Tibial nerve (tissue), 4 donors: ENCODE measurements around the gene DBX1. TPM values are rescaled to one million over a fixed set of nuclear protein-coding genes. Genes with fewer than 3 reads are reported as not detected.
A peak's percentile ranks its signal among the peaks of the same experiment; 100 is the strongest.

Experiments used
- DNase-seq, 2 donors: peaks; one replicate each; pipeline ENCODE4 v3.0.0-alpha.2; 2019; ENCODE audit warnings: low spot score in 2 of 2
- H3K27ac ChIP-seq, 4 donors: fragments of 200-600 bp; sonication (generic) in 3 of 4; one replicate each; pipeline ENCODE4 v1.5.1; 2017 to 2019; ENCODE audit warnings: mild to moderate bottlenecking in 1 of 4
- H3K27me3 ChIP-seq, 2 donors: fragments of 200-600 bp; sonication (generic) in 1 of 2; one replicate each; pipeline versions ENCODE4 v1.5.1 to v1.6.0; 2017 to 2019
- H3K36me3 ChIP-seq, 3 donors: fragments of 200-600 bp; sonication (generic); one replicate each; pipeline ENCODE4 v1.5.1; 2018 to 2019
- H3K4me1 ChIP-seq, 4 donors: fragments of 200-600 bp; sonication (generic) in 3 of 4; one replicate each; pipeline ENCODE4 v1.5.1; 2017 to 2019
- H3K4me3 ChIP-seq, 4 donors: fragments of 200-600 bp; sonication (generic) in 3 of 4; one replicate each; pipeline ENCODE4 v1.5.1; 2017 to 2019; ENCODE audit warnings: mild to moderate bottlenecking in 1 of 4, moderate library complexity in 1 of 4
- H3K9me3 ChIP-seq, 4 donors: fragments of 200-600 bp; sonication (generic) in 3 of 4; one replicate each; pipeline ENCODE4 v1.5.1; 2017 to 2019
- EP300 ChIP-seq, 2 donors: sonication (generic); formaldehyde crosslinking; IDR thresholded peaks; one replicate each; pipeline ENCODE4 v1.6.1; 2017; ENCODE audit warnings: antibody characterized with exemption in 2 of 2, mild to moderate bottlenecking in 1 of 2
- POLR2A ChIP-seq, 2 donors: fragments of 450-650 bp; IDR thresholded peaks; one replicate each; pipeline ENCODE4 v1.6.1; 2017; ENCODE audit warnings: antibody characterized with exemption in 2 of 2, mild to moderate bottlenecking in 2 of 2, moderate library complexity in 2 of 2
- WGBS, 2 donors: methylation state at CpG; one replicate each; pipeline ENCODE4 v1.1.5; 2018; 5-methylcytosine and 5-hydroxymethylcytosine counted together
- total RNA-seq, 4 donors: library from RNA; depleted of rRNA; stranded (reverse); fragments of >200 nt; gene quantifications; one replicate each; pipeline ENCODE4 v1.1.0, GENCODE V29; 2016
- TF ChIP-seq, protein P1 (sequence below), 5 experiments: fragments of 200-600 bp in 3 of 5; fragments of 450-650 bp in 2 of 5; sonication (generic) in 3 of 5; IDR thresholded peaks; one replicate each; pipeline ENCODE4 v1.5.1; 2016 to 2019; ENCODE audit warnings: antibody characterized with exemption in 5 of 5, mild to moderate bottlenecking in 3 of 5, moderate library complexity in 2 of 5

DBX1 gene
- total RNA-seq, 4 donors from 2014 or later, result not detected

DNA sequence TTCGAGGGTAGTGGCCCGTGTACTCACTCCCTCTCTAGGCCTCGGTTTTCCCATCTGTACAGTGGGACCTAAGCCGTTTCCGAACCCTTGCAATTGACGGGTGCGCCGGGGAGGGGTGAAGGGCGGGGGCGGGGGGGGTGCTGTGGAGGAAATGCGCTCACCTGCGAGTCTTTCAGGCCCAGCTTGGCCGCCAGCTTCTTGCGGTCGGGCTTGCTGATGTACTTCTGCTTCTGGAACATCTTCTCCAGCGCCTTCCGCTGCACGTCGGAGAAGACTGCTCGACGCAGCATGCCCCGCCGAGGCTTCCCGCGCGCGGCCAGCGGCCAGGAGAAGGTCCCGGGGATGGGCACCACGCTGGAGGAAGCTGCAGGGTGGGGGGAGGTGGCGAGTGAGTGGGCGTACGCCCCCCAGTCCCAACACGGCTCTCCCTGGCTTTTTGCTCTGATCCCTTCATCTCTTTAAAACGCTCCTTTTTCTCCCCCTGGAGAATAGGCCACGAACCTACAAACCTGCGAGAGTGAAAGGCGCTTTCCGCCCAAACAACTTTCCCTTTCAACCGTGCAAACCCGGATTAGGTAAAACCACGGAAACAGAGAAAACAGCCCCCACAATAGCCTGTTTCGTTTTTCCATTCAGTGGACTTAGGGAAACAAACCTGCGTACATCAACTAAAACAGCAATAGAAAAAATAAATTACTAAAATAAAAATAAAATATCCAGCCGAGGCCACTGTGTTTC is 3.2 kb downstream of the DBX1 start:
- no peaks in the 10 kb centered on the region for H3K36me3 ChIP-seq
- peaks cover 4 to 93% of the 10 kb centered on the region in 2 donors for H3K27me3 ChIP-seq
- H3K4me3 ChIP-seq, result peak overlapping the region in 2 of 4 donors; percentile 19 to 22

DNA sequence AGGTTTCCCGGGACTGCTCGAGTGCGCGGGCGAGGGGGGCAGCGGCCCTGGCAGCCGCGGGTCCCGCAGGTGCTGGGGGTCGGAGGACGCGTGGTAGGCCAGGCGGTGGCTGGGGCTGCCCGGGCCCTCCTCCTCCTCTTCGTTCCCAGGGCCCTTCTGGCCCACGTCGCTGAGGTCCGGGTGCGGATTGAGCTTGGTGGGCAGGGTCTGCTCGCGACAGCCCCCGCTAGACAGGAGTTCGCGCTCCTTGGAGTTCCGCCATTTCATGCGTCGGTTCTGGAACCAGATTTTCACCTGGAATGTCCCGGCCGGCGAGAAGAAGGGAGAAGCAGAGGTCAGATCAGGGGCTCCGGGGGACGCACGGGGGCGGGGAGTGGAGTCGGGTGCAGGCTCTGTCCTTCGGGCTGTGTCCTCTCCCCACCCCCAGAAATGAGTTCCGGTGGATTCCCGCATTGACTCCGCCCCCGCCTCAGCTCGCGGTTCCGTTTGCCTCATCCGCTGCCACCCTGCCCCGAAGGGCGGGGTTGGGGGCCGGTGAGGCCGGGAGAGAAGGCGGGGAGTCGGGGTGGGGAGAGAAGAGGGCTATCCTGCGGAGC is 3.9 kb downstream of the DBX1 start:
- H3K4me1 ChIP-seq, result peaks cover 0 to 39% (median 12%) of the 10 kb centered on the region in 4 donors
- no peaks in the 10 kb centered on the region for H3K36me3 ChIP-seq
- peaks cover 0 to 6% (median 0%) of the 10 kb centered on the region in 4 donors for H3K9me3 ChIP-seq
- 3 to 4% methylated on average over 21 to 38 of the region's 51 CpGs for WGBS, 2 donors
- peaks cover 4 to 86% of the 10 kb centered on the region in 2 donors for H3K27me3 ChIP-seq
- H3K4me3 ChIP-seq, result peak overlapping the region in 2 of 4 donors; percentile 19 to 22
- DNase-seq, result no peak
- TF ChIP-seq, protein P1, sequence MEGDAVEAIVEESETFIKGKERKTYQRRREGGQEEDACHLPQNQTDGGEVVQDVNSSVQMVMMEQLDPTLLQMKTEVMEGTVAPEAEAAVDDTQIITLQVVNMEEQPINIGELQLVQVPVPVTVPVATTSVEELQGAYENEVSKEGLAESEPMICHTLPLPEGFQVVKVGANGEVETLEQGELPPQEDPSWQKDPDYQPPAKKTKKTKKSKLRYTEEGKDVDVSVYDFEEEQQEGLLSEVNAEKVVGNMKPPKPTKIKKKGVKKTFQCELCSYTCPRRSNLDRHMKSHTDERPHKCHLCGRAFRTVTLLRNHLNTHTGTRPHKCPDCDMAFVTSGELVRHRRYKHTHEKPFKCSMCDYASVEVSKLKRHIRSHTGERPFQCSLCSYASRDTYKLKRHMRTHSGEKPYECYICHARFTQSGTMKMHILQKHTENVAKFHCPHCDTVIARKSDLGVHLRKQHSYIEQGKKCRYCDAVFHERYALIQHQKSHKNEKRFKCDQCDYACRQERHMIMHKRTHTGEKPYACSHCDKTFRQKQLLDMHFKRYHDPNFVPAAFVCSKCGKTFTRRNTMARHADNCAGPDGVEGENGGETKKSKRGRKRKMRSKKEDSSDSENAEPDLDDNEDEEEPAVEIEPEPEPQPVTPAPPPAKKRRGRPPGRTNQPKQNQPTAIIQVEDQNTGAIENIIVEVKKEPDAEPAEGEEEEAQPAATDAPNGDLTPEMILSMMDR (IDR thresholded peaks at IDR 0.05), result no peak
- no peak for TF ChIP-seq EP300 (IDR thresholded peaks at IDR 0.05)
- TF ChIP-seq POLR2A (IDR thresholded peaks at IDR 0.05), result no peak
- no peak overlapping the region for H3K27ac ChIP-seq

More for the DNA sequence above, 3.2 kb downstream of the DBX1 start:
- 3 to 4% methylated on average over 30 to 42 of the region's 45 CpGs for WGBS, 2 donors
- TF ChIP-seq, protein P1 (IDR thresholded peaks at IDR 0.05), result no peak
- TF ChIP-seq POLR2A (IDR thresholded peaks at IDR 0.05), result no peak
- Histone ChIP-seq H3K9me3 (peaks cover 0 to 6% (median 0%) of the 10 kb centered on the region in 4 donors), H3K27ac (no peak overlapping the region), H3K4me1 (peaks cover 0 to 44% (median 14%) of the 10 kb centered on the region in 4 donors)
- DNase-seq, result no peak

DNA sequence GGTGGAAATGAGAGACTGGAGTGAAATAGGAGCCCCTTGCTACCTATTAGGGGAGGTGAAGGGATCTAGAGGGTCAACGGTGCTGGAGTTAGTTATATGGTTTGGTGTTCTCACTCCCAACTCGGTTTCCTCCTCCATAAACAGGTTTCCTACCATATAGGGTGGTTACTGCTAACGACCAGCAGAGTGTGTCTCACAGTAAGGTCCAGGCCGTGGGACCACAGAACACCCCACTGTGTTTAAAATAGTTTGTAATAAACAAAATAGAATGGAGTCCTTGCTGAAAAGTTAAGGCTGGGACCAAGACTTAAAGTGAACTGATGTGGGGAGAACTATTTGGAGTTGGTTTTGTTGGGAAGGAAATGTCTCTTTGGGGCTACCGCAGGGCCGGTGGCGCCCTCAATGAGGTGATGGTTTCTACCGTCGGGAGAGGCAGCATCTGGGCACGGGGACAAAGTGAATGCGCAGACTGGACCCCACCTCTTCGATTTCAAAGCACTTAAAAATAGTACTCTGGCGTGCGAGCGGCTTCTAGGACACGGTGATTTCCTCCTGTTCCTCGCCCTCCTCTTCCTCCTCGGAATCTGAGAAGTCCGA is 4.5 kb downstream of the DBX1 start:
- no peak for TF ChIP-seq POLR2A (IDR thresholded peaks at IDR 0.05)
- TF ChIP-seq EP300 (IDR thresholded peaks at IDR 0.05), result no peak
- TF ChIP-seq, protein P1 (IDR thresholded peaks at IDR 0.05), result no peak
- WGBS, 2 donors, result 5 to 6% methylated on average over 19 of the region's 19 CpGs
- peaks cover 0 to 6% (median 0%) of the 10 kb centered on the region in 4 donors for H3K9me3 ChIP-seq
- no peaks in the 10 kb centered on the region for H3K36me3 ChIP-seq
- peaks cover 0 to 33% (median 12%) of the 10 kb centered on the region in 4 donors for H3K4me1 ChIP-seq
- peak overlapping the region in 1 of 4 donors; percentile 22 for H3K4me3 ChIP-seq
- peaks cover 4 to 80% of the 10 kb centered on the region in 2 donors for H3K27me3 ChIP-seq
- H3K27ac ChIP-seq, result no peak overlapping the region
- no peak for DNase-seq

DNA sequence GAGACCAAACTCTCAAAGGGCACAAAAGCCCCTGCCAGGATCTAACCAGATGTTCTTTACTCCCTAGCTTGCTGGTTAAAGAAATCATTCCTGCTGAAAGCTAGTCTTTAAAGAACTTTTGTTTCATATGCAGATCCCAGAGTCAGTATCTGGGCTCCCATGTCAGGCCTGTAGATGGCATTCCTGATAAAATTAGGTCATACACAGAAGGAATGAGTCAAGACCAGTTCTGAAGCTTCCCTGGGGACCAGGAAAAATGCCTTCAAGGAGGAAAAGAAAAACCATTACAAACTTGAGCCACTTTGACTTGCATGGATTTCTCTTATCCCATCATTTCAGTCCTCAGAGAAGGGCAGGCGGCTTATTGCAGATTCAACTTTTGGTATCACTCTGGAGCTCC is 5.9 kb downstream of the DBX1 start:
- H3K4me1 ChIP-seq, result peaks cover 0 to 25% (median 12%) of the 10 kb centered on the region in 4 donors
- no peak for DNase-seq
- H3K4me3 ChIP-seq, result no peak overlapping the region
- peaks cover 0 to 6% (median 0%) of the 10 kb centered on the region in 4 donors for H3K9me3 ChIP-seq
- peaks cover 2 to 66% of the 10 kb centered on the region in 2 donors for H3K27me3 ChIP-seq
- H3K36me3 ChIP-seq, result no peaks in the 10 kb centered on the region
- H3K27ac ChIP-seq, result no peak overlapping the region
- TF ChIP-seq EP300 (IDR thresholded peaks at IDR 0.05), result no peak
- TF ChIP-seq, protein P1 (IDR thresholded peaks at IDR 0.05), result no peak
- no peak for TF ChIP-seq POLR2A (IDR thresholded peaks at IDR 0.05)
- WGBS, 2 donors, result 100% methylated on average over 1 of the region's 1 CpG

DNA sequence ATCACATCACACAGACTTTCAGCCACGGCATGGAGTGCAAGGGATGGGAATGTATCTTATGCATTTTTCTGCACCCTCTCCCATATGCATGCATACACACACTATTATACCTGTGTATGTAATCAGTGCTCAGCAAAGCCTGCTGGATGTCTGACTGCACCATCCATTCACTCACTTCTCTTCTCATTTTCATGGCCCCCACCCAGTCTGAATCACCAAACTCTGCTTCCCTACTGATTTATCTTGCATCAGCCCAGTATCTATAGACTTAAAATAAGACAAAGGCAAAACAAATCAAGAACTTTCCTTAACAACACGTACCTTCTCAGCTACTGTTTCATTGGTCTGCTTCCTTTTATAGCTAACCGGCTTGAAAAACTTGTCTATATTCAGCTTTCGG is 21.6 kb downstream of the DBX1 start:
- no peaks in the 10 kb centered on the region for H3K4me1 ChIP-seq
- no peaks in the 10 kb centered on the region for H3K36me3 ChIP-seq
- H3K27ac ChIP-seq, result no peak overlapping the region
- H3K4me3 ChIP-seq, result no peak overlapping the region
- DNase-seq, result no peak
- TF ChIP-seq POLR2A (IDR thresholded peaks at IDR 0.05) (no peak), EP300 (IDR thresholded peaks at IDR 0.05) (no peak)
- TF ChIP-seq, protein P1 (IDR thresholded peaks at IDR 0.05), result no peak
- peaks cover 0 to 12% of the 10 kb centered on the region in 2 donors for H3K27me3 ChIP-seq
- H3K9me3 ChIP-seq, result no peaks in the 10 kb centered on the region
- 82 to 92% methylated on average over 4 of the region's 4 CpGs for WGBS, 2 donors
